ENCODE measurements around the gene GNG13. TPM values are rescaled to one million over a fixed set of nuclear protein-coding genes. Genes with fewer than 3 reads are reported as not detected.

Gene GNG13
- polyA plus RNA-seq, 4 donors: 0.15 to 0.46 TPM; not detected in 2

DNA sequence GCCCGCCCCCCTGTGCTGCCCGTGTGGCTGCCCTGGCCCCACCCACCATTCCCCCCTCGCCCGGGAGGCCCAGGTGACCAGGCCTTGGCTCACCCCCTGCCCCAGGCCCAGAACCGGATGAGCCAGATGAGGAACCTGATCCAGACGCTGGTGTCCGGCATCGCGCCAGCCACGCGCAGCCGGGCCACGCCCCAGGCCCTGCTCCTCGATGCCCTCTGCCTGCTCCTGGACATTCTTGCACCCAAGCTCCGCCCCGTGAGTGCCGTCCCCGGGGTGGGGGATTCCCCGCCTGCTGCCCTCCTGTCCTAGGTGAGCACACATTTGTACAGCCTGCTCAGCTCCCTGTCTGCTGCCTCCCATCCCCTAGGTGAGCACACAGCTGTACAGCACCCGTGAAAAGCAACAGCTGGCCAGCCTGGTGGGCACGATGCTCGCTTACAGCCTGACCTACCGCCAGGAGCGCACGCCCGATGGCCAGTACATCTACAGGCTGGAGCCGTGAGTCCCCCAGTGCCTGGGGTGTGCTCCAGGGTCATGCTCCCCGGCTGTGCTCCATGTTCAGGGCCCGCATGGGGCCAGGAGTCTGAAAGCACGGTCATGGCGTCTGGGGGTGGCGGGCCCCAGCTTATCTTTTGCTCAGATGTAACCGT is 4.8 kb downstream of the GNG13 start:
- DNase-seq (ENCODE audit: low read depth in 4 of 4, low spot score in 3 of 4): no peak

DNA sequence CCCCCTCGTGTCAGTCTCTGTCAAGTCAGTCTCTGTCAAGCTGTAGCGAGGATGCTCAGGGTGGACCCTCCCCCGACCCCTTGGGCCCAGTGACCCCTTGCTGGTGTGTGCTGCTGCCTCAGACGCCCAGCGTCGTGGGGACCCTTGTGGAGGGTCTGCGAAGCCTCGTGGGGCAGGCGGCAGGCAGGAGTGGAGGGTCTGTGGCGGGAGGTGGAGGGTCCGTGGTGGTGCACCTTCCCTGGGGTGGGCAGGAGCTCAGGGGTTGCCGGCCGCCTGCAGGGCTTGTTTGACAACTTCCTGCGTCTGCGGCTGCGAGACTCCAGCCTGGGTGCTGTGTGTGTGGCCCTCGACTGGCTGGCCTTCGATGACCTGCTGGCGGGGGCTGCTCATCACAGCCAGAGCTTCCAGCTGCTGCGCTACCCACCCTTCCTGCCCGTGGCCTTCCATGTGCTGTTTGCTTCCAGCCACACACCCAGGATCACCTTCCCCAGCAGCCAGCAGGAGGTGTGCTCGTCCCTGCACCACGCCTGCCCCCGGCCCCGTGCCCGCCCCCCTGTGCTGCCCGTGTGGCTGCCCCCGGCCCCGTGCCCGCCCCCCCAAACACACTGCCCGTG is 5.6 kb downstream of the GNG13 start:
- DNase-seq (ENCODE audit: low read depth in 4 of 4, low spot score in 3 of 4): no peak

DNA sequence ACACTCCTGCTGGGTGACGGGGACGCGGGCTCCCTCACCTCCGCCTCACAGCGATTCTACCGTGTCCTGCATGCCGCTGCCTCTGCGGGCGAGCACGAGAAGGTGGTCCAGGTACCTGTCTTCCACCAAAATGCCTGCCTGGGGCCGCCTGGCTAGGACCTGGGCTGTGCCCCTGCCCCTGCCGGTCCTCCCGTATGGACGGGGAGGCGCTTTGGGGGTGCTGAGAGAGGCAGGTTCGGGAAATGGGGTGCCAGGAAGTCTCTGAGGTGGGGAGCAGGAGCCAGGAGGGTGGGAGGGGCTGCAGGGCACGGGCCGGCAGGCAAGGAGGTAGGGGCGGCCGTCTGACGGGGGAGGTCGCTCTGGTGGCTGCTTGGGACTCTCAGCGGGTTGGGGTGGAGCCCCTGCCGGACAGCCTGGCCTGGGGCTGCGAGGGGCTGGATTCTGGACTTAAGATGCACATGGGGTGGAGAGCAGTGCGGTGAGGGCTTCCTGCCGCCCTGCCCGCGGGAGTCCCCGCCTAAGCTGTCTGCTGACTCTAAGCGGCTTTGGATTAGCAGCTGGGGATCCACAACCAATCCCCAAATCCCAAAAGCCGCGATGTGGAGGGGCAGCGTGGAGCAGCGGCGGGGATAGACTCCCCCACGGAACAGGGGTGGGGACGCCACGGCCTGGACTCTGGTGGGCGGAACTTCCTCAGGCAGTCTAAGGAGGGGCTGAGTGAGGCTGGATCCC is 6.3 kb downstream of the GNG13 start:
- no peak for DNase-seq (ENCODE audit: low read depth in 4 of 4, low spot score in 3 of 4)

DNA sequence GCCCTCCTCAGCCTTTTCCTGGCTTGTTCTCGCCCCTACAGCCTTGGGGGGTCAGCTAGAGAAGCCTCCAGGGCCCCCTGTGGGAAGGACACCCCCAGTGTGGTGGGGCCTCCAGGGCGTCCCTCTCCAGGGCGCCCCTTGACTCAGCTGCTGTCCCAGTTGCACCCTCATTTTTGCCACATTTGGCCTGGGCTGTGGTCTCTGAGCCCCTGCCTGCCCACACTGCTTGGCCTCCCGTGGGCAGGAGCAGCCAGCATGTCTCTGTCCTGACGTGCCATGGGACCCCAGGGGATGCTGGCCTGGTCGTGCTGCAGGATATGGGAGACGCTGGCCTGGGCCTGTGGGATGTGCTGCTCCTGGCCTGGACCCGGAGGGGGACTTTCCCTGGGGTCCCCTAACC is 7.1 kb downstream of the GNG13 start:
- no peak for DNase-seq (ENCODE audit: low read depth in 4 of 4, low spot score in 3 of 4)

DNA sequence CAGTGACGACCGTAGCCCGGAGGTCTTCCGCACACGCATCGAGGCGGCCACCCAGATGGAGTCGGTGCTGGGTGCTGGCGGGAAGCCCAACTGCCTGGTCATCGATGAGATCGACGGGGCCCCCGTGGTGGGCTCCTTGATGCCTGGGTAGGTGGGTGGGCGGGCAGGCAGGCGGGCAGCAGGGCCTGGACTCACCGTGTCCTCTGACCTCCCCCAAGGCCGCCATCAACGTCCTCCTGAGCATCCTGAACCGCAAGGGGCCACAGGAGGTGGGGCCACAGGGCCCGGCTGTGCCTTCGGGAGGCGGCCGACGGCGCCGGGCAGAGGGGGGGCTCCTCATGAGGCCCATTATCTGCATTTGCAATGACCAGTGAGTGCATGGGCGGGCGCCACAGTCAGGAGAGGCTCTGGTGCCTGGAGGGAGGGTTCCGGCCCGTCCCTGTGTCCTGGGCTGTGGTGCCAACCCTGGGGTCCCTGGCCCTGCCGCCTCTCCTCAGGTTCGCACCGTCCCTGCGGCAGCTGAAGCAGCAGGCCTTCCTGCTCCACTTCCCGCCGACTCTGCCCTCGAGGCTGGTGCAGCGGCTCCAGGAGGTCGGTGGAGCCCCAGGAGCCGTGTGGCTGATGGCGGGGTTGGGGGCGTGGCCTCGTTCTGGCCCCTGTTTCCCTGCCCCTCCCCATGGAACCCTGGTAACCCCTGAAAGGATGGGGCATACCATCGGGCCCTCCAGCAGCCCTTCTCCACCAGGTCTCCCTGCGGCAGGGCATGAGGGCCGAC is 8.1 kb downstream of the GNG13 start:
- no peak for DNase-seq (ENCODE audit: low read depth in 4 of 4, low spot score in 3 of 4)

DNA sequence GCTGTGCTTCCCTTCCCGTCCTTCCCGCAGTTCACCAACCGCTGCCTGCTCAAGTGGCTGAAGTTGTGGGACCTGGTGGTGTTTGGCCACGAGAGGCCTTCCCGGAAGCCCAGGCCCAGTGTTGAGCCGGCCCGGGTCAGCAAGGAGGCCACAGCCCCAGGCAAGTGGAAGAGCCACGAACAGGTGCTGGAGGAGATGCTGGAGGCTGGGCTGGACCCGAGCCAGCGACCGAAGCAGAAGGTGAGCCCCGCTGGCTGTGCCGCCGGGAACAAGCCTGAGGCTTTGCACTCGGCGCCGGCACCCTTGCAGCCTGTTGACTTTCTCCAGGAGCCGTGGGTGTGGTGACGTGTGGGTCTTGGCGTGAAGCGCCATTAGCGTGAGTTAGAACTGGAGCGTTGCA is 9.4 kb downstream of the GNG13 start:
- no peak for DNase-seq (ENCODE audit: low read depth in 4 of 4, low spot score in 3 of 4)

DNA sequence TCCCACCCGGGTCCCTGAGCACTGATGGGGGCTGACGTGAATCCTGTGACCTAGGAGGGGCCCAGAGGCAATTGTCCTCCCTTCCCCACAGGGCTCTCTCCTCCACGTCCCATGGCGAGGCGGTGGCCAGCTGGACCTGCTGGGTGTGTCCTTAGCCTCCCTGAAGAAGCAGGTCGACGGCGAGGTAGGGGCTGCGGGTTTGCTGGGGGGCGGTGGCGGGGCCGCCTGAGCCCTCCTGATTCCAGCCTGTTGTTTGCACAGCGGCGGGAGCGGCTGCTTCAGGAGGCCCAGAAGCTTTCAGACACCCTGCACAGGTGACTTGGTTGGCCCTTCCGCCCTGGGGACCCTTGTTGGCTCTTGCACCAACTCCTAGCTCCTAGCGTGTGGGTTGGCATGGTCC is 10.4 kb downstream of the GNG13 start:
- no peak for DNase-seq (ENCODE audit: low read depth in 4 of 4, low spot score in 3 of 4)

DNA sequence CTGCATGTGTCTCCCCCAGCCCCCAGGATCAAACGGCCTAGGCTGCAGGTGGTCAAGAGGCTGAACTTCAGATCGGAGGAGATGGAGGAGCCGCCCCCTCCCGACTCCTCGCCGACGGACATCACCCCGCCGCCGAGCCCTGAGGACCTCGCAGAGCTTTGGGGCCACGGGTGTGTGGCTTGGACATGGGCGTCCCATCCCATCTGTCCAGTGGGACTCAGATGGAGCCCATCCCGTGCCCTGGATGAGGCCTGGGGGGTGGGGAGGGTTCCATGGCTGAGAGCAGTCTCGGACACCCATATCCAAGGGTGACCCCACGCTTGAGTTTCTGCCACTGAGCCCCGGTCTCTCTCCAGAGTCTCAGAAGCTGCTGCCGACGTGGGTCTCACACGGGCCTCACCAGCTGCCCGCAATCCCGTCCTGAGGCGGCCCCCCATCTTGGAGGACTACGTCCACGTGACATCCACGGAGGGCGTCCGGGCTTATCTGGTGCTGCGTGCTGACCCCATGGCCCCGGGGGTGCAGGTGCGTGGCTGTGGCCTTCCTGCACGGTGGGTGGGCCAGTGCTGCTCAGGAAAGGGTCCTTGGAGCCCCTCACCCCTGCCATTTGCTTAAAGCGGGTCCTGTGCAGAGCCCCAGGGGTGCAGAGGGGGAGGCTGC is 11.2 kb downstream of the GNG13 start:
- DNase-seq (ENCODE audit: low read depth in 4 of 4, low spot score in 3 of 4): no peak

DNA sequence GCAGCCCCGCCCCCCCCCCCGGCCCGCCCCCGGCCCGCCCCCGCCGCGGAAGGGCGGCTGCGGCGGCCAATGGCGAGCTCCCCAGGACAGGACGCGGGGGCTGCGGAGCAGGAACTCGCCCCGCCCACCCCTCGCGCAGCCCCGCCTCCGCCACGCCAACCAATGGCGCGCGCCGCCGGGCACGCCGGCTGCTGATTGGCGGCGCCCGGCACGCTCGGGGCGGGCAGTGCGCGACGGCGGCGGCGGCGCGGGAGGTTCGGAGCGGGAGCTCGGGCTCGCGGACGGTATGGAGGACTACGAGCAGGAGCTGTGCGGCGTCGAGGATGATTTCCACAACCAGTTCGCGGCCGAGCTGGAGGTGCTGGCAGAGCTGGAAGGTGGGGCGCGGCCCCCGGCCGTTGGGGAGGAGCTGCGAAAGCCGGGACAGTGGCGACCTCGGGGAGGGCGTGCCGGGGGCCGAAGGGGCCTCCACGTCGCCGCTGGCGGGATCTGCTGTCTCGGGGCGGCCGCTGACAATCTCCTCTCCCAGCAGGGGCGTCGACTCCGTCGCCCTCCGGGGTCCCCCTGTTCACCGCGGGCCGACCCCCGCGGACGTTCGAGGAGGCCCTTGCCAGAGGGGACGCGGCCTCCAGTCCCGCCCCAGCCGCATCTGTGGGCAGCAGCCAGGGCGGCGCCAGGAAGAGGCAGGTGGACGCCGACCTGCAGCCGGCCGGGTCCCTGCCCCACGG is 12.0 kb downstream of the GNG13 start, which contains the start of gene CHTF18:
Gene CHTF18 (plus strand): TSS at position 222 of the 728 bp plus-strand sequence. CDS start 65 bp downstream, at position 287.
- peak; percentile 65 to 85 (median 82) for DNase-seq (ENCODE audit: low read depth in 4 of 4, low spot score in 3 of 4)

DNA sequence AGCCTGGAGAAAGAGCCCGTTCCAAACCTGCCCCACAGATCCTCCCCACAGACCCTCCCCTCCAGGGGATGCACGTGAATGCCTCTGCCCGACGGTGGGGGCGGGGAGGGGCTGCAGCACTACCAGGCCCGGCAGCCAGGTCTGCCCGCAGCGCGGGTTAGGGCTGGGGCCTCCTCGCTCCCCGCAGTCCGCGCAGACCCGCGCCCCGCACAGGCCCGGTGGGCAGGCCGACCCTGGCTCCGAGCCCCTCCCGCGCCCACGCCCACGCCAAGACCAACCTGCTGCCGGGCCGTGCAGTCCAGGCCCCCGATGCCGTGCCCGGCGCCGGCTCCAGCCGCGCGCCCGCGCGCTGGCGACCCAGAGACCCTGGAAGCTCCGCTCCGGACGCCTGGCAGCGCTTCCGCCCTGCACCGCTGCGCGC is 12.5 kb downstream of the GNG13 start, which contains the start of gene RPUSD1:
Gene RPUSD1 (minus strand): TSS at position 404 of the 421 bp plus-strand sequence. CDS start 644 bp downstream, outside the sequence.
- DNase-seq (ENCODE audit: low read depth in 4 of 4, low spot score in 3 of 4): no peak

DNA sequence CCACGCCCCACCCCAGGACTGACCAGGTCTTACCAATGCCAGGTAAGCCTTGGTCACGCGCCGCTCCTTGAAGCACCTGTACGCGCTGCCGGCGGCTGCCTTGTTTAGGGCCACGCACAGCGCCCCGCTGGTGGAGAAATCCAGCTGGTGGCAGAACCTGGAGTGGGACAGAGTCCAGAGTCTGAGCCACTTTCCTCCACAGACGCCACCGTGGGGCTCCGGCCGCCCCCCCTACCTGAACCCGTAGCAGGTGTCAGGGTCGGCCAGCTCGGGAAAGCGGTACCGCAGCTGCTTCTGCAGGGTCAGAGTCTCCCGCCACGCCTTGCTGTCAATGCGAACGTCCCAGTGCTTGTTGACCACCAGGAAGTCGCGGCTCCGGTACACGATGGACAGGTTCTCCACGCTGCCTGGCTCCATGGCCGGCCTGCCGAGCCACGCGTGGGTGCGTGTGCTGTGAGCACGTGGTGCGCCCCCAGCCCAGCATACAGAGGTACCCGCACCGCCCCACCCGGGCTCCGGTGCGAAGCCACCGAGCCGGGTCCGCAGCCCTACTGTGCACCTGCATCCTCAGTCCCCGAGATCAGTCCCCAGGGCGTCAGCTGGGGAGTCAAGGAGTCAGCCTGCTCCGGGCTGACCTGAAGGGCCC is 13.1 kb downstream of the GNG13 start:
- no peak for DNase-seq (ENCODE audit: low read depth in 4 of 4, low spot score in 3 of 4)

DNA sequence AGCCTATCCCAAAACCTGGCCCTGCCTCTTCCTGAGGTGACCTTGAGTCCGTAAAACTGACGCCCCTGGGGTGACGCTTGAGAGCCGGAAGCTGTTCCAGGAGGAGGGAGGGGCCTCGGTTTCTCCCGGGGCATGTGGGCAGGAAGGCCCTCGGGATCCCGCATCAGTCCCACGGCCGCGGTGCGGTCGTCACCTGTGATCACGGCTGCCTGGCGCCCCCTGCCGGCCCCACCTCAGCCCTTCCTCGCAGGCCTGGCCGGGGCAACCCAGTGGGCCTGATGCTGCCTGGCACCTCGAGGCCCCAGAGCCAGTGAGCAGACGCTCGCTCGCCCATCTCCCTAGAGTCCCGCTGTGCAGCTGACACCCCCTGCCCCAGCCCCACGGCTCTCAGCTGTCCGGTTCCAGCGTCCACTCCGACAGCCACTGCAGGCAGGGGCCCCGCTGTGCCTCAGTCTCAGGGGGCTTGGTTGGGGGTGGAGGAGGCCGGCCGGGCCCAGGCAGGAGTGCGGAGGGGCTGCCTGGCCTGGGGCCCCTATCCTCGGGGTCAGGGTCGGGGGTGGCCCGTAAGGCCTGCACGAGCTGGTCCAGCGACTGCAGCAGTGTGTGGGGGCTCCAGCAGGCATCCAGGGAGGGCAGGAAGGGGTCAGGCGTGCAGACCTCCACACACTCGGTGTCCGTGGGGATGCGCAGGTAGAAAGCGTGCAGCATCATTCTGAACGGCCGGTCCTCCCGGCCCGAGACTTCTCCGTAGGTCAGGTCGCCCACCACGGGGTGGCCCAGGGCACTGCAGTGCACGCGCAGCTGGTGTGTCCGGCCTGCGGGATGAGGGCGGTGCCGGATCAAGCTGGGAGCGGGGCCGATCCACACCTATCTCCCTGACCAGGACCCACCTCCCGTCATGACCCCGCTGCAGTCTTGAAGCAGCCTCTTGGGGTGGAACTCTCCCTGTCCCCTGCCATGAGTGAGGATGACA is 14.7 kb downstream of the GNG13 start:
- no peak for DNase-seq (ENCODE audit: low read depth in 4 of 4, low spot score in 3 of 4)

DNA sequence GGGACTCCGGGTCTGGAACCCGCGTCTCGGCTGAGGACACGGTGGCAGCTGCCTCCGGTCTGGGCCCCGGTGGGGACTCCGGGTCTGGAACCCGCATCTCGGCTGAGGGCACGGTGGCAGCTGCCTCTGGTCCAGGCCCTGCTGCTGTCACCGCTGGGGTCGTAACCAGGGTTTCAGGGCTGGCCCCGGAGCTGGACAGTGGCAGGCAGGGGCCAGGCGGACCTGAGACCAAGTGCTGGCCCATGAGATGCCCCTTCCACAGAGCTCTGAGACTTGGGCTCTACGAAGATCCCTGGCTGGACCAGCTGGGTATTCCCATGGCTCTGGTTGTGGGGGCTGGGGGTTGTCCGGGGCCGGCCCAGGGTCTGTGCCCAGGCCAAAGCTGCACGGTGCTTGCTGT is 16.1 kb downstream of the GNG13 start:
- no peak for DNase-seq (ENCODE audit: low read depth in 4 of 4, low spot score in 3 of 4)

DNA sequence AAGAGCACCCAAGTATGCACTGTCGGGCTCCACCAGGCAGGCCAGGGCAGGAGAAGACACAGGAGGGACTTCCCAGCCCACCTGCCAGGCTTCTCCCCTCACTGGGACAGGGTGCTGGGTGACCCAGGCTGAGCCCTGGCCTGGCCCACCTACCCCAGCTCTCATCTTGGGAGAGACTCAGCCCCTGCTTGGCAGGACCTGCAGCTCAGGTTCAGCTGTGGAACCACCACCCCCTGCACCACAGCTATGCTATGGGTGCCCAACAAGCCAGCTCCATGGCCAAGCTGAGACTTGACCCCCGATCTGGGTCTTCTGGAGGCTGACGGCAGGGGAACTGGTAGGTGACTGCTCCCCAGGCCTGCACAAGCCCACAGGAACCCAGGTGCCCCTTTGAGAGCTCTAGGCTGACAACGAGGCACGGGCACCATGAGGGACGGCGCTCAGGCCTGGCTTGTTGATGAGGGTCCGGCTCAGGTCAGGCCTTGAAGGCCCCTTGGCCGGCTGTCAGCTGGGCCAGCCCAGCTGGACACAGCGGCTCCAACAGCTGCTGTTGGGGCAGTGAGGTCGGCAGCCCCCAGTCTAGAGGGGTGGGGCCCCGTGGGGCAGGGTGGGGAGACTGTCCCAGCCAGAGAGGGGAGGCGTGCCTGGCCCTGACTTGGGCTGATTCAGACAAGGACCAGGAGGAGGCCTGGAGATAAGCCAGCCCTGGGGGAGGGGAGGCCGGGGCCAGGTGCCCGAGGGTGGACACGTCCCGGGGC is 17.0 kb downstream of the GNG13 start:
- no peak for DNase-seq (ENCODE audit: low read depth in 4 of 4, low spot score in 3 of 4)

DNA sequence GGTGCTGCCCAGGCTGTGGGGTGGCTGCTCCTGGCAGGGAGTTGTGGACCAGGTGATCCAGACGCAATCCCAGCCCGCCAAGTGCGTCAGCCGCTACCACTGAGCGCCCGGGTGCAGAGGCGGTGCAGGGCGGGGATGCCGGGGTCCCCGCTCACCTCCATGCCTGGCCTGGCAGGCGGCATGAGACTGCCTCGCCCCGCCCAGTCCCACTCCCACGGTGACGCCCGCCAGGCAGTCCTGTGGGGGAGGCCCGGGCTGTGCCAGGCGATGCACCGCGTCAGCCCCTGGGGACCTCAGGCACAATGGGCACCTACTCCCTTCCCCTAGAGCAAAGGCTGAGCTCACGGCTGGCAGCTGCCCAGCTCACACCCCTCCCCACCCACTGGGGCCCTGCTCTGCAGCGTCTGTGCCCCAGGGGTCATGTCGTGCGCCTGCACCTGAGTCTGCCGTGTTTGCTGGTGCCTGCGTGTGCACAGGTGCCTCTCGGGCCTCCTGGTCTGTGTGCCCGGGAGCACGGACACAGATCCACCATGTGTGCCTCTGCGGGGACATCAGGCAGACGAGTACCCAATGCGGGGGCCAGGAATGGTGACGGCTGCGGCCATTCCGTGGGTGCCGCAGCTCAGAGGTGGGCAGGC is 17.6 kb downstream of the GNG13 start:
- no peak for DNase-seq (ENCODE audit: low read depth in 4 of 4, low spot score in 3 of 4)

DNA sequence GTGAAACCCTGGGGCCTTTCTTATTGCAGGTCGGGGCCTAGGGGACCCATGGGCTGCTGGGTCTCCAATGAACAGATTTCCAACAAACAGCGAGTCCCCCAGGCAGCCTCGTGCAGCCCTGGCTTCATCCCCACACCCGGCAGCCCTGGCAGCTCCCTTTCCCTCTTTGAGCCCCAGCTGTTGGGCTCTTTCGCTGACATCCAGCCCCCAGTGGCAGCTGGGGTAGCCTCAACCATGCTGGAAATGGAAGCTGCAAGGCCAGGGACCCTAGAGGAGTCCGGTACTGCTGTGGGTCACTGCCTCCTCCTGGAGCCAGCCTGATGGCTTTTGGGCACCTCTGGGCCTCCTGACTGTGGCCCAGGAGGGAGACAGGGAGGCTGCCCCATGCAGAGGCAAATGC is 18.3 kb downstream of the GNG13 start:
- DNase-seq (ENCODE audit: low read depth in 4 of 4, low spot score in 3 of 4): no peak
